Measurements from ENCODE around the gene VRK1. TPM values are rescaled to one million over a fixed set of nuclear protein-coding genes. Genes with fewer than 3 reads are reported as not detected.

VRK1 gene
- total RNA-seq, 4 donors from 2014 or later: 13.7 to 17.9 (median 13.8) TPM; not detected in 1

DNA sequence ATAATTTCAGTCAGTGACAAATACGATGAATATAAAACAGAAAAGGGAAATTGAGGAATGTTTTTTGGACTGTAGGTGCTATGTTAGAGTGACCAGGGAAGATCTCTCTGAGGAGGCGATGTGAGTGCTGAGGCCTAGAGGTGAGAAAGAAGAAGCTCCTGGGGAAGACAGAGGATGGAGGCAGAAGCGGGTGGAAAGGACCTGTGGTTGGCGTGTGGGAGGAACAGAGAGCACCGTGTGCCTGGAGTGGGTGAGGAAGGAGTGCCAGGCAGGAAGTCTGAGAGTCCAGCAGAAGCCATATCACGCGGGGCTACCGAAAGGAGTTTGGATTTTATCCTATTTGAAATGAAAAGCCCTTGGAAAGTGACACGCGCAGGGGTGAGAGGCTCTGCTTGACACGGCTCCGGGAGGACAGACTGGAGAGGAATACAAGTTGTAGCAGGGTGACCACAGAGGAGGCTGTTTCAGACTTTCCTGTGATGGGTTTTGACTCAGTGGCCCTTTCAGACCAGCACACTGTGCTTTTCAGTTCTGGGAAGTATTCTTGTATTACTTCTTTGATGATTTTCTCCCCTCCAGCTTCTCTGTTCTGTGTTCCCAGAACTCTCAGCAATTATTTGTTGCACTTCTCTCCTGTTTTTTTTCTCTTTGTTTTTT lies 96.9 kb downstream of the VRK1 start:
- TF ChIP-seq EP300 (IDR thresholded peaks at IDR 0.05; ENCODE audit: low read depth): no peak
- no peak for TF ChIP-seq POLR2AphosphoS5 (IDR thresholded peaks at IDR 0.05)
- TF ChIP-seq, protein P1, sequence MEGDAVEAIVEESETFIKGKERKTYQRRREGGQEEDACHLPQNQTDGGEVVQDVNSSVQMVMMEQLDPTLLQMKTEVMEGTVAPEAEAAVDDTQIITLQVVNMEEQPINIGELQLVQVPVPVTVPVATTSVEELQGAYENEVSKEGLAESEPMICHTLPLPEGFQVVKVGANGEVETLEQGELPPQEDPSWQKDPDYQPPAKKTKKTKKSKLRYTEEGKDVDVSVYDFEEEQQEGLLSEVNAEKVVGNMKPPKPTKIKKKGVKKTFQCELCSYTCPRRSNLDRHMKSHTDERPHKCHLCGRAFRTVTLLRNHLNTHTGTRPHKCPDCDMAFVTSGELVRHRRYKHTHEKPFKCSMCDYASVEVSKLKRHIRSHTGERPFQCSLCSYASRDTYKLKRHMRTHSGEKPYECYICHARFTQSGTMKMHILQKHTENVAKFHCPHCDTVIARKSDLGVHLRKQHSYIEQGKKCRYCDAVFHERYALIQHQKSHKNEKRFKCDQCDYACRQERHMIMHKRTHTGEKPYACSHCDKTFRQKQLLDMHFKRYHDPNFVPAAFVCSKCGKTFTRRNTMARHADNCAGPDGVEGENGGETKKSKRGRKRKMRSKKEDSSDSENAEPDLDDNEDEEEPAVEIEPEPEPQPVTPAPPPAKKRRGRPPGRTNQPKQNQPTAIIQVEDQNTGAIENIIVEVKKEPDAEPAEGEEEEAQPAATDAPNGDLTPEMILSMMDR (IDR thresholded peaks at IDR 0.05): no peak
- TF ChIP-seq POLR2A (IDR thresholded peaks at IDR 0.05): no peak
- H3K27me3 ChIP-seq: no peaks in the 10 kb centered on the region
- H3K4me1 ChIP-seq: no peaks in the 10 kb centered on the region
- no peaks in the 10 kb centered on the region for H3K36me3 ChIP-seq
- DNase-seq: no peak
- in situ Hi-C loops (cut with MboI; ENCODE audit: low pct_ligation_motif_present in 1 of 4, low pct_unique_long_range_greater_than_20kb in 1 of 4, low sequenced_read_pairs in 3 of 4) (no loop called here), intact Hi-C loops (cut with DNase I; ENCODE audit: low total_unique reads) (no loop called here)
- H3K27ac ChIP-seq: no peak overlapping the region
- no peaks in the 10 kb centered on the region for H3K9me3 ChIP-seq
- 84 to 98% methylated on average over 8 to 12 of the region's 12 CpGs for WGBS, 2 donors (ENCODE audit: low coverage in 1 of 2)
- no peak overlapping the region for H3K4me3 ChIP-seq

DNA sequence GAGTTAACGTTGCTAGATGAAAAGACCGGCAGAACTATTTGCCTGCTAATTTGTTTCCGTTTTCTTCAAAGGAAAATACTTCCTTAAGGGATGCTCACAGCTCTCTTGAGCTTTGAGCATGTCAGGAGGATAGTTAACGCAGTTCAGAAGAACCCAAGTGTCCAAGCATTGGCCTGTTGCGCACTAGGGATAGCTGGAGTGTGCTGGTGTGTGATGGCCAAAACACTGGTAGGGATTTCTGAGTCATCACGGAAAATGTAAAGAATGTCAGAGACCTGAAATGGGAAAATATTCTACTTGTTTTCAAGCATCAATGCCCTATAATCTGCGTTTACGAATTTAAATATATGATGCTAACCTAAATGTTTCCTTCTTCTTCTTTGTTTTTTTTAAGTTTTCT lies 97.8 kb downstream of the VRK1 start:
- Histone ChIP-seq H3K4me1 (no peaks in the 10 kb centered on the region), H3K27ac (no peak overlapping the region), H3K9me3 (no peaks in the 10 kb centered on the region), H3K4me3 (no peak overlapping the region), H3K27me3 (no peaks in the 10 kb centered on the region), H3K36me3 (no peaks in the 10 kb centered on the region)
- in situ Hi-C loops (cut with MboI; ENCODE audit: low pct_ligation_motif_present in 1 of 4, low pct_unique_long_range_greater_than_20kb in 1 of 4, low sequenced_read_pairs in 3 of 4): no loop called here
- TF ChIP-seq, protein P1 (IDR thresholded peaks at IDR 0.05): no peak
- TF ChIP-seq POLR2A (IDR thresholded peaks at IDR 0.05) (no peak), EP300 (IDR thresholded peaks at IDR 0.05; ENCODE audit: low read depth) (no peak), POLR2AphosphoS5 (IDR thresholded peaks at IDR 0.05) (no peak)
- no peak for DNase-seq
- WGBS, 2 donors (ENCODE audit: low coverage in 1 of 2): 76 to 92% methylated on average over 8 of the region's 8 CpGs
- intact Hi-C loops (cut with DNase I; ENCODE audit: low total_unique reads): no loop called here

DNA sequence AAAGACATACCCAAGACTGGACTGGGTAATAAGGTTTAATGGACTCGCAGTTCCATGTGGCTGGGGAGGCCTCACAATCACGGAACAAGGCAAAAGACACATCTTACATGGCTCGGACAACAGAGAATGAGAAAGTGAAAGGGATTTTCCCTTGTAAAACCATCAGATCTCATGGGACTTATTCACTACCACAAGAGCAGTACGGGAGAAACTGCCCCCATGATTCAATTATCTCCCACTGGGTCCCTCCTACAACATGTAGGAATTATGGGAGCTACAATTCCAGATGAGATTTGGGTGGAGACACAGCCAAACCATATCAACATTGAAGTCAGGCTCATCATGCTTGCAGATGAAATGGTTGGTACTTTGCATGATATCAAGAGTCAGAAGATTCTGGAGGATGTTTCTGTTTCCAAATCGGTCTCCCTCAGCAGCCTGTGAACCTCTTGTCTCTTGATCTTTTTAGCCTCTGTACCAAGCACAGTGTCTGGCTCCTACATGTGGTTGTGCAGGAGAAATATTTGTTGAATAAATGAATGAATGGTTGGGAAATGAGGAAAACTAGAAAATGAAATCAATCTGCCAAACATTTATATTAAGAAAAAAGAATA lies 98.6 kb downstream of the VRK1 start:
- Histone ChIP-seq H3K36me3 (no peaks in the 10 kb centered on the region), H3K4me3 (no peak overlapping the region), H3K4me1 (no peaks in the 10 kb centered on the region), H3K27me3 (no peaks in the 10 kb centered on the region), H3K27ac (no peak overlapping the region), H3K9me3 (no peaks in the 10 kb centered on the region)
- DNase-seq: no peak
- 88 to 100% methylated on average over 1 to 5 of the region's 5 CpGs for WGBS, 2 donors (ENCODE audit: low coverage in 1 of 2)
- TF ChIP-seq EP300 (IDR thresholded peaks at IDR 0.05; ENCODE audit: low read depth) (no peak), POLR2A (IDR thresholded peaks at IDR 0.05) (no peak), POLR2AphosphoS5 (IDR thresholded peaks at IDR 0.05) (no peak)
- TF ChIP-seq, protein P1 (IDR thresholded peaks at IDR 0.05): no peak
- intact Hi-C loops (cut with DNase I; ENCODE audit: low total_unique reads): no loop called here
- in situ Hi-C loops (cut with MboI; ENCODE audit: low pct_ligation_motif_present in 1 of 4, low pct_unique_long_range_greater_than_20kb in 1 of 4, low sequenced_read_pairs in 3 of 4): no loop called here

DNA sequence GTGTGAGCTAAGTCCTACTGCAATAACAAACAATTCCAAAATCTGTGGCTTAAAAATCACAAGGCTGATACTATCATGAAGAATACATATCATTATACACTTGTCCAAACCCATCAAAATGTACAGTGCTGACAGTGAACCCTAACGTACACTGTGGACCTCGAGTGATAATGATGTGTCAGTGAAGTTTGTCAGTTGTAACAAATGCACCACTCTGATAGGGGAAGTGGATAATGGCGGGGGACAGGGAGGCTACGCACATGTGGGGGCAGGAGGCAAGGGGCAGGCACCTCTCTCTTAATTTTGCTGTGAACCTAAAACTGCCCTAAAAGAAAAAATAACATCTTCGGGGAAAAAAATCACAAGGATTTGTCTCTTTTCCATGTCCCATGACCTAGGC lies 100.0 kb downstream of the VRK1 start:
- intact Hi-C loops (cut with DNase I; ENCODE audit: low total_unique reads) (no loop called here), in situ Hi-C loops (cut with MboI; ENCODE audit: low pct_ligation_motif_present in 1 of 4, low pct_unique_long_range_greater_than_20kb in 1 of 4, low sequenced_read_pairs in 3 of 4) (no loop called here)
- TF ChIP-seq, protein P1 (IDR thresholded peaks at IDR 0.05): no peak
- no peak for TF ChIP-seq EP300 (IDR thresholded peaks at IDR 0.05; ENCODE audit: low read depth)
- TF ChIP-seq POLR2AphosphoS5 (IDR thresholded peaks at IDR 0.05): no peak
- no peak for TF ChIP-seq POLR2A (IDR thresholded peaks at IDR 0.05)
- no peak for DNase-seq
- H3K36me3 ChIP-seq: no peaks in the 10 kb centered on the region
- H3K4me3 ChIP-seq: no peak overlapping the region
- WGBS, 2 donors (ENCODE audit: low coverage in 1 of 2): 90 to 97% methylated on average over 5 of the region's 5 CpGs
- no peaks in the 10 kb centered on the region for H3K9me3 ChIP-seq
- no peaks in the 10 kb centered on the region for H3K4me1 ChIP-seq
- no peaks in the 10 kb centered on the region for H3K27me3 ChIP-seq
- H3K27ac ChIP-seq: no peak overlapping the region

Measured in transverse colon (tissue), 4 donors.